Eye (tissue), 1 donor: ENCODE data around the gene NFIA.
"Not testable (repeated sequence)": the region's sequence is repeated elsewhere in the genome, so short reads cannot be mapped to it uniquely, and the experiment has no call there.

Experiments
- DNase-seq: peaks from one replicate; pipeline ENCODE4 v3.0.0-alpha.2; 2015

Gene NFIA

DNA sequence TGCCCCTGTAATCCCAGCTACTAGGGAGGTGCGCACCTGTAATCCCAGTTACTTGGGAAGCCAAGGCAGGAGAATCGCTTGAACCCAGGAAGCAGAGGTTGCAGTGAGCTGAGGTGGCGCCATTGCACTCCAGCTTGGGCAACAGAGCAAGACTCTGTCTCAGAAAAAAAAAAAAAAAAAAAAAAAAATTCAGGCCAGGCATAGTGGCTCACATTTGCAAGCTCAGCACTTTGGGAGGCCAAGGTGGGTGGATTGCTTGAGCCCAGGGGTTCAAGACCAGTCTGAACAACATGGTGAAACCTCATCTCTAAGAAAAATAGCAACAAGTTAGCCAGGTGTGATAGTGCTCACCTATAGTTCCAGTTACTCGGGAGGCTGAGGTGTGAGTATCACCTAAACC, 20.8 kb upstream of the NFIA start:
- not testable (repeated sequence) for DNase-seq

DNA sequence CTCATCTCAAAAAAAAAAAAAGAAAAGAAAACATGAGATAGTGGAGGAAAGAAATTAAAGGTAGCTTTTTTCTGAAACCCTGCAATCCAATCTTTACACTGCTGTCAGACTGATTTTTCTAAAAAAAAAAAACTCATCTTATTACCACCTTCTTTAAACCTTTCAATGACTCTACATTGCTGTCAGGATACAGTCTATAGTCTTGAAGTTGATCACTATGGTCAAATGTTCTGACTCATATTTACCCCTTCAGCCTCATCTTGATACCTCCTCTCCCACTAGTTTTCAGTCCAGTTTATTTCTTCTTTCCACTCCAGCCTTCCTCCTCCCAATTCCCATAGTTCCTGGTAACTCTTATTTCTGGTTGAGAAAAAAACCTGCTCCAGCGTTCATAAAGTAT, 17.7 kb upstream of the NFIA start:
- DNase-seq: no peak

DNA sequence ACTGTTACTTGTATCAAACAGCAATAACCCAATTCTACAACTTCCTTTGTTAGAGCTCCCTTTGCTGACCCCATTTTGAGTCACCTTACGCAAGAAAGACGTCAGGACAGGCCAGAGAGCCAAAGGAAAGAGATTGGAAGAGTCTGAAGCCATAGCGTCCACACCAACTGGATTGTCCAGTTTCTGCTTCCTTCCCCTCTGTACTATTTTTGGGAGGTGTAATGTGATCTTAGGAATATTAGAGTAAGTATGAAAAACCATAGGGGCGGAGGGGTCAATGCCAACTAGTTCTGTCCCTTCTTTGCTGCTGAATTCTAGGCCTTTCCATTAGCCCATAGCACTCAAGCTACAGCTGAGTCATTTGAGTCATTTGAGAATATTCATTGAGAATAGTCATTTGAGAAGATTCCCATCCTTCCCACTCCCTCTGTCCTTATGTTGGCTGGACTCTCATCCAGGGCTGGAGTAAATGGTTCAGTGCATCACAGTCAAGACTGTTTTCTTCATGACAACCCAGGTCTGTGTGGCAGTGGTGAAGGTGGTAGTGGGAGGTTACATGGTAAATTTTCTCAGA, 14.8 kb upstream of the NFIA start:
- no peak for DNase-seq

DNA sequence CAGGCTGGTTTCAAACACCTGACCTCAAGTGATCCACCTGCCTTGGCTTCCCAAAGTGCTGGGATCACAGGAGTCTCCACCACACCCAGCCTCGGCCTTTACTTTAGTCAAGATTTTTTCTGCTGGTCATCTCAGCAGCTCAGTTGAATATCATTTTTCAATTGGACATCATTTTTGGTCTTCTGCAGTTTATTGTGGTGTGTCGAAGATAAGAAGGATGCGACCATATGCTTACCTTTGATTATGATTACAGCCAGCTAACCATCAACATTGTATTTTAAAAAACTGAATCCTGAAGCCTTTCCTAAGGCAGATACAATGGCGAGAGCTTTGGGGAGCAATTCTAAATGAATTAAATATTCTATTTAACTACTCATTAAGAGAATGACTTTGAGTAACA, 12.3 kb upstream of the NFIA start:
- no peak for DNase-seq

DNA sequence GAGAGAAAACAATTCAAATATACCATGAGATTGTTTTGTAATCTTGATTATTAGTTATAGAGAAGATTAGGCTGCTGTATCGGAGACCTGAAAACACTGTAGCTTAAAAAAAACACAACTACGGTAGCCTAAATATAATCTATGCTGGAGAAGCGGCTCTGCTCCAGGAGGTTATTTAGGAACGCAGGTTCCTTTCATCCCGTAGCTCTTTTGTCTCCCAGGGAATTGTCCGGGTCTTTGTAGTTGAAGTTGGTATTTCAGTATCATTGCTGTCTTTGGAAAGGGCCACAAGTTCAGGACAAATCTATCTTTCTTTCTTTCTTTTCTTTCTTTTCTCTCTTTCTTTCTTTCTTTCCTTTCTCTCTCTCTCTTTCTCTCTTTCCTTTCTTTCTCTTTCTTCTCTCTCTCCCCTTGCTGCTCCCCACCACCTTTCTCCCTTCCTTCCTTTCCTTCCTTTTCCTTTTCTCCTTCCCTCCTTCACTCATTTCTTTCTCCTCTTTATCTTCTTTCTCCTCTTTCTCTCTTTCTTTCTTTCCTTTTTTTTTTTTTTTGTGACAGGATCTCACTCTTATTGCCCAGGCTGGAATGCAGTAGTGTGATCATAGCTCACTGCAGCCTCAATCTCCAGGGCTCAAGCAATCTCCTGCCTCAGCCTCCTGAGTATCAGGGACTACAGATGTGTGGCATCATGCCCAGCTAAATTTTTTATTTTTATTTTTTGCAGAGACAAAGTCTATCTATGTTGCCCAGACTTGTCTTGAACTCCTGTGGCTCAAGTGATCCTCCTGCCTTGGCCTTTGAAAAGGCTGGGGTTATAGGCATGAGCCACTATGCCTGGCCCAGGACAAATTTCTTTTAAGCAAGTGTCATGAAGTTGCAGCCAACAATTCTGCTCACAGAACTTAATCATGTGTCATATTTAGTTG, 10.9 kb upstream of the NFIA start:
- DNase-seq: no peak

DNA sequence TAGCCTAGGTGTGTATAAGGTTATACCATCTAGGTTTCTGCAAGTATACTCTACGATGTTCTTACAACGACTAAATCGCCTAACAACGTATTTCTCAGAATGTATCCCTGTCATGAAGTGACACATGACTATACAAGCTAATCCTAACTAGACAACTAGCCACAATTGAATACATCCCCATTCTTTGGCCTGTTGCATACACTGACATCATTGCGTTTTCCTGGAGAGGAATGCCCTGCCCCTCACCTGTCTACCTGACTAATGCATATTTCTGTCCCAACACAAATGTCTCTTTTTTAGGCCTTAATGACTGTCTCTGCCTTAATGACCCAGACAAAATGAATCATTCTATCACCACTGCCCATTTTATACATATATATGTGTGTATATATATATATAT, 8.5 kb upstream of the NFIA start:
- no peak for DNase-seq

DNA sequence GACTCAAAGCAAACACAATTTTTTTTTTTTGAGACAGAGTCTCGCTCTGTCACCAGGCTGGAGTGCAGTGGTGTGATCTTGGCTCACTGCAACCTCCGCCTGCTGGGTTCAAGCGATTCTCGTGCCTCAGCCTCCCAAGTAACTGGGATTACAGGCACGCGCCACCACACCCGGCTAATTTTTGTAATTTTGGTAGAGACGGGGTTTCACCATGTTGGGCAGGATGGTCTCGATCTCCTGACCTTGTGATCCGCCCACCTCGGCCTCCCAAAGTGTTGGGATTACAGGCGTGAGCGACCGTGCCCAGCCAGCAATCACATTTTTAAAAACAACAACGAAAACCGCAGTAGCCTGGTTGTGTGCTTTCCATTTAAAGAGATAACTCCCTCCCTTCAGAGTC, 6.5 kb upstream of the NFIA start:
- not testable (repeated sequence) for DNase-seq

DNA sequence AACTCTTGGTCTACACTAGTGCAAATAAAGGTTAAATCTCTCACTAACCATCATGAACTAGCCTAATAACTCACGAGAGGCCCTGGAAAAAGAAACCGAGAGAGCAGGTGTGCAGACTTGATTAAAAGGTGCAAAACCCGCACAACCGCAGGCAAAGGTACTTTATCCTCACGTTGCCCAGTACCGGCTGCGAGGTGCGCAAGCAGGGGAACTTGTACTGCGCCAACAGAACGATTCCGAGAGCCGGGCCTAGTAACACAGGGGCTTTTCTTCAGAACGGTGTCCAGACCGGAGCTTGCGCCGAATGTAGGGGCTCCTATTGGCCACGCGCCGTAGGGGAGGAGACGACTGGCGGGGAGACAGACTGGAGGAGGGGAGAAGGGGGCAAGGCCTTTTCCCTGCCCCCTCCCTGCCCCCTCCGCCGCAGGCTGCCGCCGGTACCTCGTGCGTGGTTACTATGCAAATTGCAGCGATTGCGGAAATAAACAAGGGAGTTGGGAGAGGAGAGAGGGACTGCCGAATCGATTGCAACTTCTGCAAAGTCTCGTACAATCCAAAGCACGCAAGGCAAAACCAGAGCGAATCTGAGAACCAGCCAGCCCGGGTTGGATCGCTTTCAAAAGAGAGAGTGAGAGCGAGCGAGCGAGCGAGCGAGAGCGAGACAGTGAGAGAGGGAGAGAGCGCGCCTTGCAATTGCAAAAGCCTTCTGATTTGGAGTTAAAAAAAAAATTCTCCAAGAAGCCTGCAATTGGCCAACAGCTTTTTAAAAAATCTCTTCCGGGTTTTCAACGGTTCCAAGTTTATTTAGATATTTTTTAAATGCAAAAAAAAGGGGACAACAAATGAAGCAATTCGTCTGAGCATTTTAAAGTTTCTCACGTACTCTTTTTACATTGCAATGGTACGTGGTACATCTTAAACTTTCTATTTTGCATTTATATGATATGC, 5.4 kb upstream of the NFIA start:
- DNase-seq: peak; percentile 95

DNA sequence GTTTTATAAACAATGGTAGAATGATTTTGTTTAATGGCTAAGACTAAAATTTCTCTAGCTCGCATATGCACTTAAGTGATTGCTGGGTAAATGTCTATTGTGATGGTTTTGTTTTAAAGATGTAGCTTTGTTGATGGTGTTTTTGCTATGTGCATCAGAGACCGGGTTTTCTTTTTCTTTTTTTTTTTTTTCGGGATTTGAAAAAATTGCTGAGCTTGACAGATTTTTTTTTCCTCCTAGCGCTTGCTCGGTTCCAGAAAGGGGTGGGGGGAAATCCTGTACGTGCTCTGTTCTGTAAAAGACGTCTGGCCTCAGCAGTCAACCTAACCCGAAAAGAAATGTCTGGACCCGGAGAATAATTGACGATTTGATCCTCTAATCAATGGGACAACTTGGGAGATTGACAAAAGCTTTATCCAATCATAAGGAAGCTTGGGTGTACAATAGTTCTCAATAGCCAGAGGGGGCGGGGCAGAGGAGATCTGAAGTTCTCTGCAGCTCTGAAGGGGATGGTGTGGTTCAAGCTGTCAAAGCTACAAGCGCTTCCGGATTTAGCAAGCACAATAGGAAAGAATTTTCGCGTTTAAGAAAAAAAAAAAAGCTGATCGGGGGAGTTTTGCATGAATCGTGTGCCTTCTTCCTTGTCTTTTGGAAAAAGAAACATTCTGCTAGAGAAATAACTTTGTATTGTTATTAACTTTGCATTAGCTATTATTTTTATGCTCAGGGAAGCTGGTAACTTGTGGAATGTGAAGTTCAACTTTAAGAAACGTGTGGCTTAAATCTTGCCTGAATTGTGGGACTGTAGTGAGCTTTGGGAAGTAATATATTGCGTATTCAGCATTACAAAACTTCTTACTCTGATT, 4.5 kb upstream of the NFIA start:
- peak; percentile 100 for DNase-seq

DNA sequence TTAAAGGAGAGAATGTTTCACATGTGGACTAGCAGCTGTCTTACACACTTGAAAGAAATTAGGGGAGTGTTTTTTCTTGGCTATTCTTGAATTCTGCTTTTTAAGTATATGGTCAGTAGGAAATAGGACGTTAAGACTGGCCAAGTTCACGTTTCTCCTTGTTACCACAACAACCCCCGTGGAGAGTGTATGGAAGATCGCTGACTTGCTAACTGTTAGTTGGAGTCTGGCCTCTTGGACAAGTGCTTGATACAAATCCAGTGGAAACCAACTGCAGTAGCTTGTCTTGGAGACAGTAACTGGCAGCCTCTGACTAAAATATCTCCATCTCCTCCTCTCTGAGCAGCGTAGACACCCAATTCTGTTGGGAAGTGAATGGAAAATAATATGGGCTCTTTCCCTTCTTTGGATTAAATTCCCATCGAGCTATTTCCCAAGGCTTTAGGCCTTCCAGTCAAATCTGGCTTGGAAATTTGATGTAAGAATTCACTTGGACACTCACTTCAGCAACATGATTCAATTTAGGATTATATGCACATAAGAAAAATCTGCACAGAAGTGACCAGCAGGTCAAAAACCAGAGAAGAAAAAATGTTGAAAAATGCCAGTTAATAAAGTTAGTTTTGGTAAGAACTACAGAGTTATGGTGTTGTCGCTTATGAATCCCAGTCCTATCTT, 3.6 kb upstream of the NFIA start:
- peak; percentile 48 for DNase-seq

DNA sequence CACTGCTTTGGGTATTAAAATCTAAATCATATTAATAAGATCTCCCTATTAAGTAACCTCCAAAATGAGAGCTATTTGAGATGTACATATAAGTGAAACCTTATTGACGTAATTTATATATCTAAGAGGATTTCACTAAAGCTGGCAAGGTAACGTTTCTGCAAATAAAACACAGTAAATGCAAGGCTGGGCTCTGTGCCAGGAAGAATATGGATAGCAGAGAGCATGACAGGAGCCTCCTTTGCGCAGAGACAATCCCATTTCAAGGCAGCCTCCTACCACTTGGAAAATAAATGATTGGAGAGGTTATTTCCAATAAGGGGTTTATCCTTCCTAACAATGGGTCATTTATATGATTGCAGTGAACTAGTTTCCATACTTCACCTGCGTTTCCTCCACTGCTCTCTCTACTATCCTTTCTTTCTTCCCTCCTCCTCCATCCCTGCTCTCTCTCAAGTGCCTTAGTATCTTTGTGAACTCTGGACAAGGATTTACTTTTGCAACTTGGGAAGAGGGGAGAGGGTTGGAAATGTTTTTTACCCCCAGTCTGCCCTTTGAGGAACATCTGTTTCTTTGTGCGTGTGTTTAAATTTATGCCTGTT, 3.0 kb upstream of the NFIA start:
- peak; percentile 78 for DNase-seq

DNA sequence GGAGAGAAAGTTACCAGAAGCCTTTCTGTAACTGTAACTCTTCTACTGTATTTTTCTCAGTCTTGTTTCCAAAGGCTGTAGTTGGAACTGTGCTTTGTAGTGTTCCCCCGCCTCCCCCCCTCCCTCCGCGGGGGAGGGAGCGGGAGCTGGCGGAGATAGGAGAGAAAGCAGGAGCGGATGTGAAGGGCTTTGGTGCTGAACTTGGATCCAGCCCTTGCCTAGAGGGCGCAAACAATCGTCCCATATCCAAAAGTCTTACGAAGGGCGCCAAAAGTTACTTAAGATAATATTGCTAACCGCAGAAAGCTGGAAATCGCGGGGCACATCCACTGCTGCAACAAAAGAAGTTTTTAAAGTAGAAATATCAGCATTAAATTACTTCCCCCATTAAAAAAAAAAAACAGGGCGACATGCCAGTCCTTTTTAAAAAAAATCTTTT, 2.4 kb upstream of the NFIA start:
- peak; percentile 89 for DNase-seq

DNA sequence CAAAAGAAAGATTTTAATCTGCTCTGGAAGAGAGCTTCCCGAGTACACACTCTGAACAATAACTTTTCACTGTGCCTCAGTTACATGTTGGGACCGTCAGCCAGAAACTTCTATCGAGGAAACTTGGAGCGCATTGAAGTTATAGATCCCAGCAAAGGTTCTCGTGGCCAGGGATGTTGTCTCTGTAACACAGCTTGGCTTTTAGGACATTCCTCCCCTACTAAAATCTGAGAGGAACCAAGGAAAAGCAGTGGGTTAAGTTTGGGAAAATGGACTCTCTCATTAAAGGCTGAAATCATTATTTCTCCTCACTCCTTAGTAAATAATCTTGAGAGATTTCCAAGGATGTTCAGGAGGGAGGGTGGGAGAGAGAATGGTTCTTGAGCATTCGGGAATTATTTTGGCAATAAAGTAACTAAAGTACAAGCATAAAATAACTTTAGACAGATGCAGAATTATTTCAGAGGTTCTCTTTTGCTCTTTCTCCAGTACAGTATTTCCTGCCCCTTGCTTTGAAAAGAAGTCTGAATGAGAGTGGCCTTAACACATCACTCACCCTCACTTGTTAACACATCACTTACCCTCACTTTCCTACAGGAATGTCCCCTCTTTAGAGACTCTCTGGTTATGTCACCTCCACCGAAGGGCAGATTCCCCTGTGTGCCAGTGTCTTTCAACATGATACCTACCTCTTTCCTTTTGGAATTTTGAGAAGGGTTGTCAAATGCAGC, 1.8 kb upstream of the NFIA start:
- DNase-seq: peak; percentile 68

DNA sequence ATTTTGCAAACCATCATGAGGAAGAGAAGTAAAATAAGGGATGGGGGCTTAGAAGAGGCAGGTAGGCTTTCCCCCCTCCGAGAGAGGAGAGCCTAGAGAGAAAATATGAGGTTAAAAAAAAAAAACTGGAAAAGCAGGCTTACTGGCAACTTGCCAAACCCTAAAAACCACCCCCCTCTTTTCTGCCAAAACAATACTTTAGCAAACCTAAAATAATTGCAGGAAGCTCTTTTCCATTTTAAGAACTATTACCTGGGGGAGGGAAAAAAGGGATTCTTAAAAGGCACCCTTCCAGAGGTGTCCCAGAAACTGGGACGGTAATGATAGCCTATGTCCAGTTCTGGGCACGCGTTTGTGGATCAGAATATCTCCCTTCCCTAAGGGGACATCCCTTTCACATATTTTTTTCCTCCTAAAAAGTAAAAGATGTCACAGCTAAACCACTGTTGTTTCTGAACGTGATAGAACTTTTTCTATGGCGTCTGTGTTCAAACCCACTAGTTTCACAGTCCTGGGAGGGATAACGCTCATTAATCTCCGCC, 1.1 kb upstream of the NFIA start:
- peak; percentile 70 for DNase-seq

DNA sequence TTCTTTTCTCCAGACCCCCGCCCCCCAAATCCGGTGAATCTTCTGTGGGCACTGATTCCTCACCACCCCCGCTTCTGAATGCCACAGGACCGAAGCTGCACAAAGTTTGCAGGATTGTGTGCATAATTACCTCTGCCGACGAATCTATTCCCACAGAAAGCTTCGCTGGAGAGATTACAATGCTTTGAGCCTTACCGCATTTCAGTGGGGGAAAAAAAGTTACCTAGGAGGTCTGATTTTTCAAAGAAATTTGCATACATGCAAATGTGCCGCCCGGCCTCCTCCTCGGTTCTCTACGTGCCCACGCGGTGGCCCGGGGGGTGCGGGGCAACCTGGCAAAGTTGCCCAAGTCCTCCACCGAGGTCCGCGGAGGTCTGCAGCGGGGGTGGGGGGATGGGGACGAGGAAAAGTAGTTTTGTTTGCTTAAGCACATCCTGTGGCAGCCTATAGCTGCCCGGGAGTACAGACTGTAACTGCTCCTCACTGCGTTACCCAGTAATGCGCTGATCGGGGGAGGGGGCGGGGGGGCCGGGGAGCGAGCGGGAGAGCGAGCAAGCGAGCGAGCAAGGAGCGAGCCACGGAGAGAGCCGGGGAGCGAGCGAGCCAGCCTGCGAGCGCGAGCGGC, 563 bp upstream of the NFIA start:
- DNase-seq: peak; percentile 79

DNA sequence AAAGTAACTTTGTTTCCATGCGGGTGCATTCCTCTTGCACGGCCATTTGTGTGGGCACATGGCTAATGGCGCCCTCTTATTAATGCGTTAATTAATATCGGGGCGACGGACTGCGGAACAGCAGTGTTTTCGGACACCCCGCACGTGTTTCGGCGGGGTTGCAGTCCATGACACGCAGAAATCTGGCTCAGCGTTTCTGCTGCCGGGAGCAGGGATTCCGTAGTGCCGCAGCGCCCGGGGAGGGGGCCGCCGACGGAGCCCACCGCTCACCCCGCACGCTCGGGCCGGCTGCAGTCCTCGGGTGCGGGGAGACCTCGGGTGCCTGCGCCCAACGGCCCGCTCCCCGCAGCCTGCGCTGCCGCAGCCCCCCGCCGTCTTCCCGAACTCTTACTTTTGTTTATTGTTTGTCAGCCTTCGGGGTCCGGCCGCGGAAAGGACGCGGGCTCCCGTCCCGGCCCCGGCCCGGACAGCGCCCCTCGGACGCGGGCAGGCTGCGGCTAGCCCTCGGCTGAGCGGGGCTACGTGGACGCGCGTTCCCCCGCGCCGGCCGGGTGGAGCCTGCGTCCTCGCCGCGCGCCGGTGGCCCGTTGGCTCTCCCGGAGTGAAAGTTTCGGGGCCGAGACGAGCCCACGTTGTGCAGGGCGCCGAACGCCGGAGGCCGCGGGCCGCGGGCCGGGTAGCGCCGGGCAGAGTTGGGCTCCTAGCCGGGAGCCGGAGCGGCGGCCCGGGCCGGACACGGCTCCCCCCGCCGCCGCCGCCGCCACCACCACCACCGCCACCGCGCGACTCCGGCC, 849 bp downstream of the NFIA start:
- peak; percentile 58 for DNase-seq

DNA sequence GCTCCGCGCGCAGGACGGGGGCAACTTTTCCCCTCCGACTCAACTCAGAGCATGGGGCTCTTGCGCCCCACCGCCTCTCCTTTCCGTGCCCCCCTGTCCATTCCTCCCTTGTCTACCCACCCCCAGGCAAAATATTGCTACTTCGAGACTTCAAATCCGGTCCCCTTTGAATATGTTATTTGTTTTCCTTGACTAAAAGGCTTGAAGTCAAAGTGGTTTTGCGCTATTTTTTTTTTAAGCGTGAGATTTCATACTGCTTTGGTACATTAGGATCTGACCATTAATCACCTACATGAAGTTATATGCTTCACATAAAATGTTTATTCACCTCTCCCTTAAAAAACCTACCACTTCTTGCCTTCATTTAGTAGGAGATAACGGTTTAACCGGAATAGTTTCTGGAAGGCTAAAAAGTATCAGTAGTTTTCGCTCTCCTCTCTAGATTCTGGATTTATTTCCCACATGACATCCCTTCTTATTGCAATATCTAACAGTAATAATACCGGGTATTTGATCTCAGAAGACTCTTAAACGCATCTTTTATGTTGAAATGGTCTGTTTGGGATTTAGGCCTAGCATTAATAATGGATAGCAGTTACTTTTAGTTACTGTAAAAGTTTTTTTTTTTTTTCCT, 1.6 kb downstream of the NFIA start:
- DNase-seq: peak; percentile 62

DNA sequence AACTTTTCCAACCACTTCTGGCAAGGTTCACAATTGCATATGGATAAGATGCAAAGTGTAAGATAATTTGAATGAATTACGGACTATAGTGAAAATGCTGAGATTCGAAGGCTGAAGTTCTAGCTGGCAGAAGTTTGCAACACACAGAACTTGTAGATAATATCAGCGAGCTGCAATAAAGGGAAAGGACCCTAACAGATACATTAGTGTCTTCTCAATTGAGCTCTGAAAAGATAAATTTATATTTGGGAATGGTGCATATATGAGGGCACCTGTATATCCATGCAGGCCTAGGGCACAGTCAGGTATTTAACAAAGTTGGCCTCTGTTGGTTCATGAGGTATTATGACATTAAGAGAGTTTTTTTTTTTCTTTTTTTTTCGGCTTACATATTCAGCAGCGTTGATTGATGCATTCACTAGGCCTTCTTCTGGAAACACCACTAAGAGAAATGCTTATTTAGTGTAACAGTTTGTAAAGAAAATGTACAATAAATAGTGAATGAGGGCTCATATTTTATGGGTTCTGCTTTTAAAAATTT, 2.2 kb downstream of the NFIA start:
- no peak for DNase-seq
